SU-DHL-6 (cell line): ENCODE results near the gene MLH1.

Source experiments
- EZH2phosphoT487 ChIP-seq: fragments of 200-600 bp; sonication (generic), shearing (Covaris generic); conservative IDR thresholded peaks from 2 replicates; pipeline ENCODE4 v1.6.1; 2018; ENCODE audit warnings: mild to moderate bottlenecking, antibody characterized with exemption, low read length, moderate library complexity, mixed read lengths
- TF ChIP-seq, protein P1 (sequence below): fragments of 200-600 bp; sonication (generic); IDR thresholded peaks from one replicate; pipeline ENCODE4 v1.5.1; 2017; ENCODE audit warnings: antibody characterized with exemption, mild to moderate bottlenecking, low read length, moderate library complexity; ENCODE audit not compliant: insufficient read depth, poor library complexity, severe bottlenecking

GRCh38 chr3:37026851-37027250 lies 33.5 kb downstream of the MLH1 start:
- TF ChIP-seq, protein P1, sequence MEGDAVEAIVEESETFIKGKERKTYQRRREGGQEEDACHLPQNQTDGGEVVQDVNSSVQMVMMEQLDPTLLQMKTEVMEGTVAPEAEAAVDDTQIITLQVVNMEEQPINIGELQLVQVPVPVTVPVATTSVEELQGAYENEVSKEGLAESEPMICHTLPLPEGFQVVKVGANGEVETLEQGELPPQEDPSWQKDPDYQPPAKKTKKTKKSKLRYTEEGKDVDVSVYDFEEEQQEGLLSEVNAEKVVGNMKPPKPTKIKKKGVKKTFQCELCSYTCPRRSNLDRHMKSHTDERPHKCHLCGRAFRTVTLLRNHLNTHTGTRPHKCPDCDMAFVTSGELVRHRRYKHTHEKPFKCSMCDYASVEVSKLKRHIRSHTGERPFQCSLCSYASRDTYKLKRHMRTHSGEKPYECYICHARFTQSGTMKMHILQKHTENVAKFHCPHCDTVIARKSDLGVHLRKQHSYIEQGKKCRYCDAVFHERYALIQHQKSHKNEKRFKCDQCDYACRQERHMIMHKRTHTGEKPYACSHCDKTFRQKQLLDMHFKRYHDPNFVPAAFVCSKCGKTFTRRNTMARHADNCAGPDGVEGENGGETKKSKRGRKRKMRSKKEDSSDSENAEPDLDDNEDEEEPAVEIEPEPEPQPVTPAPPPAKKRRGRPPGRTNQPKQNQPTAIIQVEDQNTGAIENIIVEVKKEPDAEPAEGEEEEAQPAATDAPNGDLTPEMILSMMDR: no peak
- TF ChIP-seq EZH2phosphoT487: no peak
